Lower lobe of right lung (tissue), 2 donors: ENCODE data around the gene PITX1. TPM values are rescaled to one million over a fixed set of nuclear protein-coding genes. Genes with fewer than 3 reads are reported as not detected.

ENCODE experiments used
- ATAC-seq, 2 donors: fragments of 200-7000 bp; cut with Tn5 transposase; one replicate each; pipeline ENCODE4 v1.9.1; 2020 to 2022; ENCODE audit warnings: mild to moderate bottlenecking in 2 of 2, moderate library complexity in 2 of 2
- DNase-seq: peaks from one replicate; pipeline ENCODE4 v3.0.0-alpha.2; 2020
- H3K27ac ChIP-seq: fragments of 200-600 bp; one replicate; pipeline ENCODE4 v1.8.0; 2022
- H3K27me3 ChIP-seq: fragments of 200-600 bp; one replicate; pipeline ENCODE4 v1.8.0; 2022; ENCODE audit warnings: low read depth
- H3K36me3 ChIP-seq: fragments of 200-600 bp; one replicate; pipeline ENCODE4 v1.8.0; 2022; ENCODE audit warnings: mild to moderate bottlenecking
- H3K4me1 ChIP-seq: fragments of 200-600 bp; one replicate; pipeline ENCODE4 v1.8.0; 2022
- H3K4me3 ChIP-seq: fragments of 200-600 bp; one replicate; pipeline ENCODE4 v1.8.0; 2022; ENCODE audit warnings: mild to moderate bottlenecking
- H3K9me3 ChIP-seq: fragments of 200-600 bp; one replicate; pipeline ENCODE4 v1.8.0; 2022
- intact Hi-C: fragments of 100-400 bp; cut with DNase I; formaldehyde crosslinking; loops from one replicate; pipeline ENCODE4 v1.11.0; 2022
- total RNA-seq: library from RNA; stranded (reverse); fragmentation: NEBNext Ultra II Directional; extraction: Animal tissue kit (Norgen Biotek cat#: 25700); gene quantifications from one replicate; pipeline ENCODE4 v1.2.1, GENCODE V29; 2021
- TF ChIP-seq, protein P1 (sequence below): fragments of 200-600 bp; IDR thresholded peaks from one replicate; pipeline ENCODE4 v1.8.0; 2022; ENCODE audit warnings: antibody characterized with exemption, mild to moderate bottlenecking
- donor health status: DM: no; HTN: yes; CAD: no; lungs with severe emphysema.

The PITX1 gene
- total RNA-seq, 1 donor from 2014 or later = 0.47 TPM

GRCh38 chr5:135064235-135064570 lies 30.2 kb upstream of the PITX1 start:
- Histone ChIP-seq H3K36me3 (no peaks in the 10 kb centered on the region), H3K4me1 (no peaks in the 10 kb centered on the region), H3K27me3 (peaks cover 17% of the 10 kb centered on the region), H3K9me3 (no peaks in the 10 kb centered on the region), H3K27ac (no peak overlapping the region), H3K4me3 (no peak overlapping the region)
- intact Hi-C loops = no loop called here
- ATAC-seq (no peak), DNase-seq (no peak)
- TF ChIP-seq, protein P1, sequence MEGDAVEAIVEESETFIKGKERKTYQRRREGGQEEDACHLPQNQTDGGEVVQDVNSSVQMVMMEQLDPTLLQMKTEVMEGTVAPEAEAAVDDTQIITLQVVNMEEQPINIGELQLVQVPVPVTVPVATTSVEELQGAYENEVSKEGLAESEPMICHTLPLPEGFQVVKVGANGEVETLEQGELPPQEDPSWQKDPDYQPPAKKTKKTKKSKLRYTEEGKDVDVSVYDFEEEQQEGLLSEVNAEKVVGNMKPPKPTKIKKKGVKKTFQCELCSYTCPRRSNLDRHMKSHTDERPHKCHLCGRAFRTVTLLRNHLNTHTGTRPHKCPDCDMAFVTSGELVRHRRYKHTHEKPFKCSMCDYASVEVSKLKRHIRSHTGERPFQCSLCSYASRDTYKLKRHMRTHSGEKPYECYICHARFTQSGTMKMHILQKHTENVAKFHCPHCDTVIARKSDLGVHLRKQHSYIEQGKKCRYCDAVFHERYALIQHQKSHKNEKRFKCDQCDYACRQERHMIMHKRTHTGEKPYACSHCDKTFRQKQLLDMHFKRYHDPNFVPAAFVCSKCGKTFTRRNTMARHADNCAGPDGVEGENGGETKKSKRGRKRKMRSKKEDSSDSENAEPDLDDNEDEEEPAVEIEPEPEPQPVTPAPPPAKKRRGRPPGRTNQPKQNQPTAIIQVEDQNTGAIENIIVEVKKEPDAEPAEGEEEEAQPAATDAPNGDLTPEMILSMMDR = no peak

DNA sequence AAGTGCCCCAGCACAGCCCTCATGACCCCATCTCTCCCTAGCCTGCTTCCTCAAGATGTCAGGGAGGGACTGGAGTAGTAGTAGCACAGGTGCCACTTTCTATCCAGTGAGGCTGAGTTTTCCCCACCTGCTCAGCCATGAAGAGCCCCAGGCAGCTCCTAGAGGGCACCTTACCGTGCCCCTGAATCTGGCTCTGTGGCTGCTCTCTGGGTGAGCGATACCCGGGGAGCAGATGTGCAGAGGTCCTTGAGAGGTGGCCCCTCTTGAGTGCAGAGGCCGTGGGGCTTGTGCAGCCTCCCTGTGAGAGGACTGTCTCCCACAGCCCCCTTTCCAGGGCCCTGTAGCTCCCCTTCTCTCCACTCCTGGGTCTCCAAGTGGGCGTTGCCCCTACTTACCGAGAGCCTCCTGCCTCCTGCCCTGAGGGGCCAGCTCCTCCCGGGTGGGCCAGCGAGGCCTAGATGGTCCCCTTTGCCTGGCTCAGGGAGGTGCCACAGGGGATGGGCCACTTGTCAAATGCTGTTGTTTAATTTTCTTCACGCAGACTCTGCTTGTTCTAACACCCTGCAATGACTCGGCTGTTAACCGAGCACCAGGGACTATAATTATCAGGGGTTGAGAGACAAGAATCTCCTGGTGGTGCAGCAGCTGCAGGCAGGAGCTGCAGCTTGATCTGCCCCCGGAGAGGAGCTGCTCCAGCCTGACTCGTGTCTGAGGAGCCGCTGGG lies 29.6 kb upstream of the PITX1 start:
- intact Hi-C loops = no loop called here
- no peak for DNase-seq

GRCh38 chr5:135063056-135063445 lies 29.0 kb upstream of the PITX1 start:
- Histone ChIP-seq H3K36me3 (no peaks in the 10 kb centered on the region), H3K27me3 (peaks cover 17% of the 10 kb centered on the region), H3K9me3 (no peaks in the 10 kb centered on the region), H3K27ac (no peak overlapping the region), H3K4me3 (no peak overlapping the region), H3K4me1 (no peaks in the 10 kb centered on the region)
- ATAC-seq = no peak
- no peak for DNase-seq
- intact Hi-C loops = no loop called here
- TF ChIP-seq, protein P1 = no peak

More for the DNA sequence above, 29.6 kb upstream of the PITX1 start:
- Histone ChIP-seq H3K27me3 (peaks cover 17% of the 10 kb centered on the region), H3K4me3 (no peak overlapping the region), H3K36me3 (no peaks in the 10 kb centered on the region), H3K27ac (no peak overlapping the region), H3K4me1 (no peaks in the 10 kb centered on the region), H3K9me3 (no peaks in the 10 kb centered on the region)
- TF ChIP-seq, protein P1 = no peak
- ATAC-seq = no peak

- Histone ChIP-seq H3K36me3 (no peaks in the 10 kb centered on the region), H3K4me1 (no peaks in the 10 kb centered on the region), H3K27ac (no peak overlapping the region), H3K27me3 (peaks cover 17% of the 10 kb centered on the region), H3K4me3 (no peak overlapping the region), H3K9me3 (no peaks in the 10 kb centered on the region)
- TF ChIP-seq, protein P1 = no peak
- intact Hi-C loops = no loop called here
- DNase-seq = no peak
- no peak for ATAC-seq
Observed at GRCh38 chr5:135062216-135063055, 28.4 kb upstream of the PITX1 start.

DNA sequence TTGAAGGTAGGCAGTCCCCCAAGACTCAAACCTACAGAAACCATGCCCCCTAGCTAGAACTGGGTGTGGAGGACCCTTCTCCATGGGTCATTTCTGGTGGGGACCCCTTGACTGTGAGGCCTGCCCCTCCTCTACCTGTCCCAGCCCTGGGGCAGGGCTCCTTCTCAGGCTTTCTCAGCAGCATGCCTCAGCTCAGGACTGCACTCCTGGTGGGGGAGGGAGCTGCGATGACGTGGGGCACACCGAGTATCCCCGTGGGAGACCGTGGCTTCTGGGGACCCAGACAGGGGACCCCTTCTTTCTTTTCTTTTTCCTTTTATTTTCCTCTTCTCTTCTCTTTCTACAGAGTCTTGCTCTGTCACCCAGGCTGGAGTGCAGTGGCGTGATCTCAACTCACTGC lies 27.0 kb upstream of the PITX1 start:
- Histone ChIP-seq H3K36me3 (no peaks in the 10 kb centered on the region), H3K9me3 (no peaks in the 10 kb centered on the region), H3K27me3 (peaks cover 17% of the 10 kb centered on the region), H3K4me1 (no peaks in the 10 kb centered on the region), H3K4me3 (no peak overlapping the region), H3K27ac (no peak overlapping the region)
- TF ChIP-seq, protein P1 = no peak
- intact Hi-C loops = no loop called here
- DNase-seq (no peak), ATAC-seq (no peak)
